Muscle layer of duodenum (tissue), 2 donors: Measurements from ENCODE around the gene NOP14.

ENCODE experiments used
- H3K27ac ChIP-seq: one replicate; pipeline ENCODE4 v1.7.0; 2013; ENCODE audit warnings: mild to moderate bottlenecking, low read length
- H3K27me3 ChIP-seq: one replicate; pipeline ENCODE4 v1.7.0; 2013; ENCODE audit warnings: low read depth, mild to moderate bottlenecking, control low read depth, low read length
- H3K36me3 ChIP-seq, 2 donors: one replicate each; pipeline ENCODE4 v1.7.0; 2013; ENCODE audit warnings: low read length in 2 of 2, control low read depth in 1 of 2, mild to moderate bottlenecking in 1 of 2; ENCODE audit not compliant: insufficient read depth in 2 of 2, control insufficient read depth in 1 of 2
- H3K4me1 ChIP-seq, 2 donors: one replicate each; pipeline ENCODE4 v1.7.0; 2013; ENCODE audit warnings: low read length in 2 of 2, mild to moderate bottlenecking in 2 of 2, control low read depth in 1 of 2, moderate library complexity in 1 of 2; ENCODE audit not compliant: insufficient read depth in 2 of 2, control insufficient read depth in 1 of 2
- H3K4me3 ChIP-seq, 2 donors: one replicate each; pipeline ENCODE4 v1.7.0; 2013; ENCODE audit warnings: low read length in 2 of 2, low read depth in 1 of 2, mild to moderate bottlenecking in 1 of 2
- H3K9me3 ChIP-seq, 2 donors: one replicate each; pipeline ENCODE4 v1.7.0; 2013; ENCODE audit warnings: low read length in 2 of 2, control low read depth in 1 of 2, mild to moderate bottlenecking in 1 of 2; ENCODE audit not compliant: control insufficient read depth in 1 of 2
- donor health status: healthy.

The NOP14 gene

GRCh38 chr4:2915789-2916188 lies 47.4 kb downstream of the NOP14 start:
- peaks cover 30 to 56% of the 10 kb centered on the region in 2 donors for H3K36me3 ChIP-seq
- no peak overlapping the region for H3K27ac ChIP-seq
- H3K4me3 ChIP-seq: no peak overlapping the region
- H3K9me3 ChIP-seq: no peaks in the 10 kb centered on the region
- H3K27me3 ChIP-seq: no peaks in the 10 kb centered on the region
- H3K4me1 ChIP-seq: no peaks in the 10 kb centered on the region

- H3K4me3 ChIP-seq: no peak overlapping the region
- no peaks in the 10 kb centered on the region for H3K4me1 ChIP-seq
- H3K27ac ChIP-seq: no peak overlapping the region
- H3K36me3 ChIP-seq: peaks cover 37 to 69% of the 10 kb centered on the region in 2 donors
- no peaks in the 10 kb centered on the region for H3K9me3 ChIP-seq
- H3K27me3 ChIP-seq: no peaks in the 10 kb centered on the region
Measured at GRCh38 chr4:2914256-2915126, 48.7 kb downstream of the NOP14 start.

GRCh38 chr4:2913168-2913567 lies 50.0 kb downstream of the NOP14 start:
- Histone ChIP-seq H3K27ac (no peak overlapping the region), H3K27me3 (no peaks in the 10 kb centered on the region), H3K9me3 (no peaks in the 10 kb centered on the region), H3K4me3 (no peak overlapping the region), H3K36me3 (peaks cover 48 to 82% of the 10 kb centered on the region in 2 donors), H3K4me1 (no peaks in the 10 kb centered on the region)

GRCh38 chr4:2911868-2912267 lies 51.3 kb downstream of the NOP14 start:
- Histone ChIP-seq H3K27me3 (no peaks in the 10 kb centered on the region), H3K4me1 (no peaks in the 10 kb centered on the region), H3K36me3 (peaks cover 58 to 90% of the 10 kb centered on the region in 2 donors), H3K9me3 (no peaks in the 10 kb centered on the region), H3K27ac (no peak overlapping the region), H3K4me3 (no peak overlapping the region)

GRCh38 chr4:2910409-2910808 lies 52.8 kb downstream of the NOP14 start:
- Histone ChIP-seq H3K27ac (no peak overlapping the region), H3K4me1 (no peaks in the 10 kb centered on the region), H3K4me3 (no peak overlapping the region), H3K27me3 (no peaks in the 10 kb centered on the region), H3K9me3 (no peaks in the 10 kb centered on the region), H3K36me3 (peaks cover 62 to 94% of the 10 kb centered on the region in 2 donors)

- Histone ChIP-seq H3K9me3 (no peaks in the 10 kb centered on the region), H3K36me3 (peaks cover 63 to 94% of the 10 kb centered on the region in 2 donors)
Measured at GRCh38 chr4:2909583-2909982, 53.6 kb downstream of the NOP14 start.

GRCh38 chr4:2908686-2909085 lies 54.5 kb downstream of the NOP14 start:
- Histone ChIP-seq H3K36me3 (peaks cover 65 to 95% of the 10 kb centered on the region in 2 donors), H3K27me3 (no peaks in the 10 kb centered on the region), H3K4me1 (no peaks in the 10 kb centered on the region), H3K4me3 (no peak overlapping the region), H3K27ac (no peak overlapping the region), H3K9me3 (no peaks in the 10 kb centered on the region)

More at GRCh38 chr4:2909583-2909982, 53.6 kb downstream of the NOP14 start:
- H3K27me3 ChIP-seq: no peaks in the 10 kb centered on the region
- no peak overlapping the region for H3K4me3 ChIP-seq
- no peaks in the 10 kb centered on the region for H3K4me1 ChIP-seq
- no peak overlapping the region for H3K27ac ChIP-seq

- H3K4me1 ChIP-seq: no peaks in the 10 kb centered on the region
- peaks cover 71 to 95% of the 10 kb centered on the region in 2 donors for H3K36me3 ChIP-seq
- no peak overlapping the region for H3K4me3 ChIP-seq
- H3K27me3 ChIP-seq: no peaks in the 10 kb centered on the region
- H3K27ac ChIP-seq: no peak overlapping the region
- H3K9me3 ChIP-seq: no peaks in the 10 kb centered on the region
Measured at GRCh38 chr4:2907706-2908293, 55.4 kb downstream of the NOP14 start.

- Histone ChIP-seq H3K4me3 (no peak overlapping the region), H3K27ac (no peak overlapping the region), H3K9me3 (no peaks in the 10 kb centered on the region), H3K36me3 (peaks cover 70 to 92% of the 10 kb centered on the region in 2 donors), H3K27me3 (no peaks in the 10 kb centered on the region), H3K4me1 (no peaks in the 10 kb centered on the region)
Measured at GRCh38 chr4:2907226-2907625, 56.0 kb downstream of the NOP14 start.

- no peak overlapping the region for H3K27ac ChIP-seq
- no peaks in the 10 kb centered on the region for H3K27me3 ChIP-seq
- H3K4me1 ChIP-seq: no peaks in the 10 kb centered on the region
- no peaks in the 10 kb centered on the region for H3K9me3 ChIP-seq
- no peak overlapping the region for H3K4me3 ChIP-seq
- peaks cover 64 to 89% of the 10 kb centered on the region in 2 donors for H3K36me3 ChIP-seq
Measured at GRCh38 chr4:2906218-2906617, 57.0 kb downstream of the NOP14 start.

GRCh38 chr4:2905544-2905943 lies 57.7 kb downstream of the NOP14 start:
- H3K27me3 ChIP-seq: no peaks in the 10 kb centered on the region
- no peak overlapping the region for H3K27ac ChIP-seq
- H3K4me1 ChIP-seq: no peaks in the 10 kb centered on the region
- no peaks in the 10 kb centered on the region for H3K9me3 ChIP-seq
- no peak overlapping the region for H3K4me3 ChIP-seq
- peaks cover 62 to 86% of the 10 kb centered on the region in 2 donors for H3K36me3 ChIP-seq
